ENCODE data around the gene MVB12B.

The MVB12B gene

GRCh38 chr9:126519660-126520420 is 193.2 kb downstream of the MVB12B start:
- peak in 1 of 2 donors; percentile 9 for DNase-seq (ENCODE audit: low read depth in 2 of 2)

GRCh38 chr9:126520453-126520852 is 193.8 kb downstream of the MVB12B start:
- no peak for DNase-seq (ENCODE audit: low read depth in 2 of 2)

GRCh38 chr9:126521089-126521488 is 194.5 kb downstream of the MVB12B start:
- DNase-seq (ENCODE audit: low read depth in 2 of 2): no peak

GRCh38 chr9:126521551-126521950 is 194.9 kb downstream of the MVB12B start:
- no peak for DNase-seq (ENCODE audit: low read depth in 2 of 2)

- DNase-seq (ENCODE audit: low read depth in 2 of 2): no peak
Observed at GRCh38 chr9:126521976-126522590, 195.5 kb downstream of the MVB12B start.

GRCh38 chr9:126522612-126523356 is 196.2 kb downstream of the MVB12B start:
- DNase-seq (ENCODE audit: low read depth in 2 of 2): no peak

GRCh38 chr9:126523611-126524111 is 197.0 kb downstream of the MVB12B start:
- peak in 1 of 2 donors; percentile 46 for DNase-seq (ENCODE audit: low read depth in 2 of 2)

GRCh38 chr9:126524353-126525077 is 197.9 kb downstream of the MVB12B start:
- no peak for DNase-seq (ENCODE audit: low read depth in 2 of 2)

GRCh38 chr9:126526218-126527108 is 199.8 kb downstream of the MVB12B start:
- no peak for DNase-seq (ENCODE audit: low read depth in 2 of 2)

GRCh38 chr9:126527109-126527825 is 200.6 kb downstream of the MVB12B start:
- no peak for DNase-seq (ENCODE audit: low read depth in 2 of 2)

GRCh38 chr9:126528111-126528510 is 201.5 kb downstream of the MVB12B start:
- DNase-seq (ENCODE audit: low read depth in 2 of 2): no peak

- DNase-seq (ENCODE audit: low read depth in 2 of 2): no peak
Observed at GRCh38 chr9:126528915-126529314, 202.3 kb downstream of the MVB12B start.

- DNase-seq (ENCODE audit: low read depth in 2 of 2): no peak
Observed at GRCh38 chr9:126531035-126531571, 204.5 kb downstream of the MVB12B start.

- DNase-seq (ENCODE audit: low read depth in 2 of 2): no peak
Observed at GRCh38 chr9:126531591-126531990, 205.0 kb downstream of the MVB12B start.

- no peak for DNase-seq (ENCODE audit: low read depth in 2 of 2)
Observed at GRCh38 chr9:126532019-126532462, 205.4 kb downstream of the MVB12B start.

- no peak for DNase-seq (ENCODE audit: low read depth in 2 of 2)
Observed at GRCh38 chr9:126532489-126532888, 205.9 kb downstream of the MVB12B start.

GRCh38 chr9:126532951-126533925 is 206.6 kb downstream of the MVB12B start:
- DNase-seq (ENCODE audit: low read depth in 2 of 2): no peak

- DNase-seq (ENCODE audit: low read depth in 2 of 2): no peak
Observed at GRCh38 chr9:126533926-126534310, 207.3 kb downstream of the MVB12B start.

All from stimulated activated CD8-positive, alpha-beta memory T cell treated with anti-CD3 and anti-CD28 coated beads, Interleukin-15, amount 100 ng/mL, for 48 hours (primary cell).